Spleen (tissue), 7 donors: Measurements from ENCODE around the gene CALB2.

Experiments used
- CTCF ChIP-seq, 11 experiments: fragments of 200-600 bp in 7 of 11; fragments of 450-650 bp in 4 of 11; sonication (generic) in 4 of 11; IDR thresholded peaks in 8 of 11; conservative IDR thresholded peaks in 3 of 11; 1 replicate in 7 of 11; 2 replicates in 4 of 11; pipeline versions ENCODE4 v1.4.0 to v1.8.0; 2016 to 2021; ENCODE audit warnings: antibody characterized with exemption in 11 of 11, inconsistent platforms in 4 of 11, mild to moderate bottlenecking in 1 of 11
- POLR2AphosphoS5 ChIP-seq, 3 donors: sonication (generic); formaldehyde crosslinking; IDR thresholded peaks; one replicate each; pipeline ENCODE4 v1.5.1; 2017; ENCODE audit warnings: antibody characterized with exemption in 3 of 3
- donor health status: DM: no; HTN: no; CAD: no; lungs with moderate emphysema.
- donor health status: DM: no; HTN: no; CAD: no.
- donor health status: DM: no; HTN: no; CAD: no.

GRCh38 chr16:71340406-71340805 lies 18.1 kb upstream of the CALB2 start:
- TF ChIP-seq CTCF (IDR thresholded peaks at IDR 0.05 in 8 of 11, conservative IDR thresholded peaks at IDR 0.05 in 3 of 11), result no peak
- TF ChIP-seq POLR2AphosphoS5 (IDR thresholded peaks at IDR 0.05), result no peak
